GM23338 (cell line): ENCODE data around the gene CNP.

Source experiments
- CREB1 ChIP-seq: fragments of 250-450 bp; sonication (Bioruptor Pico); IDR thresholded peaks from 2 replicates; pipeline ENCODE4 v1.5.0; 2020; ENCODE audit warnings: low read depth, mild to moderate bottlenecking, moderate library complexity
- EZH2 ChIP-seq: fragments of 200-600 bp; sonication (generic); IDR thresholded peaks from one replicate; pipeline ENCODE4 v1.8.0; 2017; ENCODE audit warnings: antibody characterized with exemption, mild to moderate bottlenecking, low read depth; ENCODE audit not compliant: unreplicated experiment
- POLR2AphosphoS5 ChIP-seq: IDR thresholded peaks from 2 replicates; pipeline ENCODE4 v1.6.1; 2016; ENCODE audit warnings: antibody characterized with exemption, low read depth
- ZNF331 ChIP-seq: fragments of 250-450 bp; sonication (Bioruptor Pico); IDR thresholded peaks from 2 replicates; pipeline ENCODE4 v1.5.0; 2020; ENCODE audit warnings: low read depth, mild to moderate bottlenecking, moderate library complexity
- TF ChIP-seq, protein P1 (sequence below): IDR thresholded peaks from one replicate; pipeline ENCODE4 v1.6.1; 2018; ENCODE audit warnings: antibody characterized with exemption; ENCODE audit not compliant: unreplicated experiment
- TF ChIP-seq, protein P2 (sequence below), 2 experiments: fragments of 200-600 bp in 1 of 2; sonication (generic) in 1 of 2; conservative IDR thresholded peaks; 2 replicates each; pipeline versions ENCODE4 v1.5.1 to v1.6.1; 2016 to 2017; ENCODE audit warnings: antibody characterized with exemption in 2 of 2, low read depth in 2 of 2, mild to moderate bottlenecking in 2 of 2, moderate library complexity in 1 of 2
- TF ChIP-seq, protein P3 (sequence below): IDR thresholded peaks from 2 replicates; pipeline ENCODE4 v1.6.1; 2016; ENCODE audit warnings: antibody characterized with exemption

DNA sequence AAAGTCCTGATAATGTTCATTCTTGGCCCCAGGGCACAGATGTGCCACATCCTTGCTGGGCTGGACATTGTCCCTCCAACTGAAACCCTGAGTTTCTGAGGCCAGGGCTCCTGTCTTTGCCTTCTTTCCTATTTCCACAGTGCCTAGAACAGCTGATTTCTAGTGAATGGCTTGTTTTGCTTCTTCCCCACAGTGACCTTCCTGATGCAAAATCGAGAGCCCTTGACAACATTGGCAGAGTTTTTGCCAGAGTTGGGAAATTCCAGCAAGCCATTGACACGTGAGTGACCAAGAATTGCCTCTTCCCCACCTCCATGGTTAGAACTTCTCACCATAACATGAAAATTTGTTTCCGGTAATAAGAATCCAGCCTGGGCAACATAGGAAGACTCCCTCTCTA lies 21.7 kb upstream of the CNP start:
- TF ChIP-seq, protein P1, sequence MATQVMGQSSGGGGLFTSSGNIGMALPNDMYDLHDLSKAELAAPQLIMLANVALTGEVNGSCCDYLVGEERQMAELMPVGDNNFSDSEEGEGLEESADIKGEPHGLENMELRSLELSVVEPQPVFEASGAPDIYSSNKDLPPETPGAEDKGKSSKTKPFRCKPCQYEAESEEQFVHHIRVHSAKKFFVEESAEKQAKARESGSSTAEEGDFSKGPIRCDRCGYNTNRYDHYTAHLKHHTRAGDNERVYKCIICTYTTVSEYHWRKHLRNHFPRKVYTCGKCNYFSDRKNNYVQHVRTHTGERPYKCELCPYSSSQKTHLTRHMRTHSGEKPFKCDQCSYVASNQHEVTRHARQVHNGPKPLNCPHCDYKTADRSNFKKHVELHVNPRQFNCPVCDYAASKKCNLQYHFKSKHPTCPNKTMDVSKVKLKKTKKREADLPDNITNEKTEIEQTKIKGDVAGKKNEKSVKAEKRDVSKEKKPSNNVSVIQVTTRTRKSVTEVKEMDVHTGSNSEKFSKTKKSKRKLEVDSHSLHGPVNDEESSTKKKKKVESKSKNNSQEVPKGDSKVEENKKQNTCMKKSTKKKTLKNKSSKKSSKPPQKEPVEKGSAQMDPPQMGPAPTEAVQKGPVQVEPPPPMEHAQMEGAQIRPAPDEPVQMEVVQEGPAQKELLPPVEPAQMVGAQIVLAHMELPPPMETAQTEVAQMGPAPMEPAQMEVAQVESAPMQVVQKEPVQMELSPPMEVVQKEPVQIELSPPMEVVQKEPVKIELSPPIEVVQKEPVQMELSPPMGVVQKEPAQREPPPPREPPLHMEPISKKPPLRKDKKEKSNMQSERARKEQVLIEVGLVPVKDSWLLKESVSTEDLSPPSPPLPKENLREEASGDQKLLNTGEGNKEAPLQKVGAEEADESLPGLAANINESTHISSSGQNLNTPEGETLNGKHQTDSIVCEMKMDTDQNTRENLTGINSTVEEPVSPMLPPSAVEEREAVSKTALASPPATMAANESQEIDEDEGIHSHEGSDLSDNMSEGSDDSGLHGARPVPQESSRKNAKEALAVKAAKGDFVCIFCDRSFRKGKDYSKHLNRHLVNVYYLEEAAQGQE: no peak
- TF ChIP-seq, protein P2, sequence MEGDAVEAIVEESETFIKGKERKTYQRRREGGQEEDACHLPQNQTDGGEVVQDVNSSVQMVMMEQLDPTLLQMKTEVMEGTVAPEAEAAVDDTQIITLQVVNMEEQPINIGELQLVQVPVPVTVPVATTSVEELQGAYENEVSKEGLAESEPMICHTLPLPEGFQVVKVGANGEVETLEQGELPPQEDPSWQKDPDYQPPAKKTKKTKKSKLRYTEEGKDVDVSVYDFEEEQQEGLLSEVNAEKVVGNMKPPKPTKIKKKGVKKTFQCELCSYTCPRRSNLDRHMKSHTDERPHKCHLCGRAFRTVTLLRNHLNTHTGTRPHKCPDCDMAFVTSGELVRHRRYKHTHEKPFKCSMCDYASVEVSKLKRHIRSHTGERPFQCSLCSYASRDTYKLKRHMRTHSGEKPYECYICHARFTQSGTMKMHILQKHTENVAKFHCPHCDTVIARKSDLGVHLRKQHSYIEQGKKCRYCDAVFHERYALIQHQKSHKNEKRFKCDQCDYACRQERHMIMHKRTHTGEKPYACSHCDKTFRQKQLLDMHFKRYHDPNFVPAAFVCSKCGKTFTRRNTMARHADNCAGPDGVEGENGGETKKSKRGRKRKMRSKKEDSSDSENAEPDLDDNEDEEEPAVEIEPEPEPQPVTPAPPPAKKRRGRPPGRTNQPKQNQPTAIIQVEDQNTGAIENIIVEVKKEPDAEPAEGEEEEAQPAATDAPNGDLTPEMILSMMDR (conservative IDR thresholded peaks at IDR 0.05; ENCODE audit: low read depth in 2 of 2): no peak
- TF ChIP-seq POLR2AphosphoS5 (no peak), CREB1 (CRISPR knock-in tag) (no peak), EZH2 (no peak), ZNF331 (CRISPR knock-in tag) (no peak)
- TF ChIP-seq, protein P3, sequence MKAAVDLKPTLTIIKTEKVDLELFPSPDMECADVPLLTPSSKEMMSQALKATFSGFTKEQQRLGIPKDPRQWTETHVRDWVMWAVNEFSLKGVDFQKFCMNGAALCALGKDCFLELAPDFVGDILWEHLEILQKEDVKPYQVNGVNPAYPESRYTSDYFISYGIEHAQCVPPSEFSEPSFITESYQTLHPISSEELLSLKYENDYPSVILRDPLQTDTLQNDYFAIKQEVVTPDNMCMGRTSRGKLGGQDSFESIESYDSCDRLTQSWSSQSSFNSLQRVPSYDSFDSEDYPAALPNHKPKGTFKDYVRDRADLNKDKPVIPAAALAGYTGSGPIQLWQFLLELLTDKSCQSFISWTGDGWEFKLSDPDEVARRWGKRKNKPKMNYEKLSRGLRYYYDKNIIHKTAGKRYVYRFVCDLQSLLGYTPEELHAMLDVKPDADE: no peak
